ENCODE data around the gene MAST4.
"Not testable (repeated sequence)": the region's sequence is repeated elsewhere in the genome, so short reads cannot be mapped to it uniquely, and the experiment has no call there.

The MAST4 gene

DNA sequence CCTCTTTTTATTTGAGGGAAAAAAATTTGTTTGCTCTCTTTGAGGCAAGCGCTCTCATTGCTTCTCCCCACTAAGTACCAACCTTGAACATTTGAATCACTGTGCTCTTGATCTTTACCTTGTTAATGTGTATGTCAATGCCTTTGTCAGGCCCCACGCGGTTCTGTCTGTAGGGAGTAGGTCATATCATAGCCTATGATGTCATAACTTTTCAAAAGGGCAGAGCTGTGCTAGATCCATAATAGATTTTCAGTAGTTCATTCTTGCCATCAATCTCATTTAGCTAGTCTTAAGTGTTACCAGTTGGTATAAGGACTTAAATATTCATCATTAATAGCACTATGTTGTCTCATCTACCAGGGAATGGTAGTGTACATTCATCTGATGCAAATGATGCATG, 56.6 kb downstream of the MAST4 start:
- no peak for DNase-seq

DNA sequence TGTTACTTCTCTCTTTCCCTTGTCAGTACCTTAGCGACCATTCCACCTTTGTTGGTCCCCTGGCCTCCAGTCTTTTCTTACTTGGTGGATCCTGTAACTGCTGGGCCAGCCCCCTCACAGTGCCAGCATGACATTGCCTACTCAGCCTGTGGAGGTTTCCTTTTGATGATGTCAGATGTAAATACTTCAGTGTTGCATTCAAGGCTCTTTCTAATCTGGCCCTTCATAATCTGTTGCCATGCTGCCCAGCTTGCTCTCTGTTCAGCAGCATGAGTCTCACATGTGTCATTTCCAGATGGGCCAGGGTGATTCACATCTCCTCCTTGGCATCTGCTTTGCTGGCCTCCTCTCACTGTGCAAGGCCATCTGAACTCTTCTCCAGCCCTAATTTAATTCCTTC, 57.1 kb downstream of the MAST4 start:
- no peak for DNase-seq

DNA sequence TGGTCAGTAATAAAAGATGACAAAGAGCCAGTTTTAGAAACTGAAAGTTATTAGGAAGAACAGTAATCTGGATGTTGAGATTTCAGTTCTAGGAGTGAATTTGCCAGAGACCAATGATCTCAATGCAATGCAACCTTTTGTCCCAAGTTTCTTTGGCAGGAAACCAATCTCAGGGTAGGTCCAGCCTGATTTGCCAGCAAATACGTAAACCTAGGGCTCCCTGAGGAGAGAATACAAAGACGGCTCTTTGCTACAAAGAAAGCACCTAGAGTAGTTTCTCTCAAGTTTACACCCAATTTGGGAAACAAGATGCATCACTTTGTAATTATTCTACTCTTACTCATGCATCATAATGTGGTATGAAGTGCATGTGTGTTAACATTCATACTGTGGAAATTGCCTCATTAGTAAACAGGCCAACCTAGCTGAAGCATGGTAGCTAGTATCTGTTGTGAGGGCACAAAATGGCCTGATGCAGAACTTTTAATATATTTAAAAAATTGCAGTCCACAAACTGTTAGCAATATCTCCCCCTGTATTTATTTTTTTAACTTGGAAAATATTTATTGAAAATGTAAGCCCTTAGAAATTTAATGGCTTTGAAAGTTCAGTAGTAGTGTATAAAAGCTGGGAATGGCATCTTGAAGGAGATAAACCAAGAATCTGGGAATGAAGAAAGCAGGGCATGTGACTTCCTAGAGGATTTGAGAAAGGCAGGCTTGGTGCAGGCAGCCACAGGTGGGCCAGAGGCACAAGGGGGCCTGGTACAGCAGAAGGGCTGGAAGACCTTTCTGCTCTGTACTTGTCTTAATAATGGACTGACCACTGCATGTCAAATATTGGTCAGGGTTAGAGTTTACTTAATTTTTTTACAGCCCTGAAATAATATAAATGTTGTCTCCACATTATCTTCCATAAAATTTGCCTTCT, 59.5 kb downstream of the MAST4 start:
- DNase-seq = no peak

DNA sequence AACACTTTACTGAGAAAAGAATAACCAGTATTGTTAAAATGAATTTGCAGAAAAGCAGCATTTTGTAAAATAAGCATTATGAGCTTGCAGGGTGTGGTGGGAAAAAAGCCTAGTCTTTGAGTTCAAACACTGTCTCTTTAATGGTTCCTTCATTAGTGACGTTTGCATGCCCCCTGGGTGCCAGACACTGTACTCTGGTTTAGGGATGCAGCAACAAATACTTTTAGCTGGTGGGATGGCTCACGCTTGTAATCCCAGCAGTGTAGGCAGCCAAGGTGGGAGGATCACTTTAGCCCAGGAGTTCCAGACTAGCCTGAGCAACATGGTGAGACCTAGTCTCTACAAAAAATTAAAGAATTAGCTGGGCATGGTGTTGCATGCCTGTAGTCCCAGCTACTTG, 62.3 kb downstream of the MAST4 start:
- no peak for DNase-seq

DNA sequence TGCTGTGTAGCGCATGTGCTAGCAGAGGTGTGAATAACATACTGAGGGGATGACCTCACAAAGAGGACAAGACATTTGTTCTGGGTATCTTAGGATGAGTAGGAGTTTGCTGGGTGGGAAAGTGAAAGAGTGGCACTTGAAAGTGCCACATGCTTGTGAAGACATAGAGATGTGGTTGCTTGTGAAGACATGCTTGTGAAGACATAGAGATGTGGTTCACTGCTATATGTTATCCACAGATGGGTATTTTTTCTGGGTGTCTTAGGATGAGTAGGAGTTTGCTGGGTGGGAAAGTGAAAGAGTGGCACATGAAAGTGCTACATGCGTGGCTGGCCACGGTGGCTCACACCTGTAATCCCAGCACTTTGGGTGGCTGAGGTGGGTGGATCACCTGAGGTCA, 63.6 kb downstream of the MAST4 start:
- no peak for DNase-seq

DNA sequence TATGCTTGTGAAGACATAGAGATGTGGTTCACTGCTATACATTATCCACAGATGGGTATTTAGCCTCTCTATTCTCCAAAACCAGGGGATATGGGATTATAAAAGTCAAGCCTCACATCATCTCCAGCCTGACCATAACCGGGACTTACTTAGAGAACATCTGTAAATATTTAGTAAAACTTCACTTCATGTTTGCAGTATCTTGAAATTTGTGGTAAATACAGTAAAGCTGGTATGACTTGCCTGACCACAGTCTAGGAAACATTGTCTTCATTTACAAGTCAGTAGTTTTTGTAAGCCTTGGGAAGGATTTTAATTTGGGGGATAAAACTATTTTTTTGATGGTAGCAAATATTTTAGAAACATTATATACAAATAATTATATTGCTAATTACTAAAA, 64.2 kb downstream of the MAST4 start:
- DNase-seq = no peak

DNA sequence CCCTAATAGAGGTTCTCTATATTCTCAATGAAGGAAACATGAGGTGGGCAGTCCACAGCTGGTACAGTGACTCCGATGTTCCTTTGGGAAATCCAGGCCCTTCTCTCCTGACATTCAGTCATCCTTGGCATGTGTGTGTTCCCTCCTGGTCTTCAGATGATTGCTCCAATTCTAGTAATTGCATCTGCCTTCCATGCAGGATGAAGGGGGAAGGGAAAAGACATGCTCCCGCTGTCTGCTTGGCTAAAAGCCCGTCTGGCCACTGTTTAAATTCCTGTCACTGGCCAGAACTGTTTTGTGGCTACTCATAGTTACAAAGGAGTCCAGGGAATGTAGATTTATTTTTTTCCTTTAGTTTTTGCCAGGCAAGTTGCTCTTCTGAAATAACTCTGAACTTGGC, 65.0 kb downstream of the MAST4 start:
- DNase-seq = no peak

DNA sequence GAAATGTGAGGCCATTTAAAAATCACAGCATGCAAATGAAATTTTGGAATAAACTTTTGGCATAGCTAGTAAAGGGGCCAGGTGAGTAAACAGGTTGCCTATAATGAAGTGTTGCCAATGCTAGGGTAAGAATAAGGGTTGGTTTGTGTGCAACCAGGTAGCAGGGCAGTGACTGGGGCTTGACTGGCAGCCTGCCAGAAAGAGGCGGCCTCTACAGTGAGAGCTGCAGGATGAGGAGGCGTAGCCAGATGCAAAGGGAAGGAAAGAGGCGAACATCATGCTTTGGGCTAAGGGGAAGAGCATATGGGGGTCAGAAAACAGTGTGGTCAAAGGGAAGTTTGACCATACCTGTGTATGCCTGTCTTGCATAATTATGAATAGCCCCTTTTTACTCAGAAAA, 70.6 kb downstream of the MAST4 start:
- no peak for DNase-seq

DNA sequence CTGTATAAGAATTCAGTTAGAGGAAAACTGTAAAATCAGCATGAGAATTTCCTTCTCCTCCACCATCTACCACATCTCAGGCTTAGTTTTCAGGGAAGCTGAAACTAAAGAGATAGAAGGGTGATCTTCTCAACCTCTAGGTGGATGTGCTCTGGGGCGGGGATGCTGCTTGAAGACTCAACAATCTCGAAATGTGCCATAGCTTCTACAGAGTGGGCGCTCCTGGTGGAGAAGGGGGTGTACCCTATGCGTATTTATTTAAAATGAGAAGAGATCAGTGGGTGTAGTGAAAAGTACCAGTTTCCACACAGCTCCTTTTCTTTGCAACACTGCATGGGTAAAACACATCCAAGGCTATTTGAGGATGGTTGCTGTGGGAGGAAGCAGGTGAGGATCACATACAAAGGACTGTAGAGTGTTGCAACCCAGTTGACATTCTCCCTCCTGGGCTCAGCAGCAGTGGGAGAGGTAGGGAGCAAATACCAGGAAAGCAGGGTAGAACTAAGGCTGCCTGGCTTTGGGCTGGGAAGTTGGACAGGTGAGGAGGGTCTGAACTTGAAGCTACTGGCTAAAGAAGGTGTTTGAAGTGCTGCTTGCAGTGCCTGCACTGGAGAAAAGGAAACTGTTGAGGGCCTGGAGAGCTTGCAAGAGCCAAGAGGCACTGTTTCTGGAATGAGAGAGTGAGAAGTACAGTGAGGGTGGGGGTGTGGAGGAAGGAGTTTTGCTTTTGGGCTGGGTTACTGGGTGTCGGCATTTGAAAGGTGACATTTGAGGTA, 73.1 kb downstream of the MAST4 start:
- DNase-seq = no peak

DNA sequence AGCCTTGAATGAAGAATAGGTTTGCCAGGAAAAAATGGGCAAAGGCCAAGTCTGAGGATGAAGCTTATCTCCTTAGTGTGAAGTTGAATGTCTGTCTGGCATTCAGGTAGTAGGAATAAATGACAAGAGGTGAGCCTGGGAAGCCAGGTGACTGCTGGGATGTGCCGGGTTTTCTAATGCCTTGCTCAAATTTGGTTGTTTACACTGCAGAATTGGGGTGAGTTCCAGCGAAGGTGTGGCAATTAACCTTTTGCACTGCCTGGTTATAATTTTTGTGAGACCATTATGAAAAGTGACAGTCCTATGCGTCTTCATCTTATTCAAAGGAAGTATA, 73.6 kb downstream of the MAST4 start:
- no peak for DNase-seq

DNA sequence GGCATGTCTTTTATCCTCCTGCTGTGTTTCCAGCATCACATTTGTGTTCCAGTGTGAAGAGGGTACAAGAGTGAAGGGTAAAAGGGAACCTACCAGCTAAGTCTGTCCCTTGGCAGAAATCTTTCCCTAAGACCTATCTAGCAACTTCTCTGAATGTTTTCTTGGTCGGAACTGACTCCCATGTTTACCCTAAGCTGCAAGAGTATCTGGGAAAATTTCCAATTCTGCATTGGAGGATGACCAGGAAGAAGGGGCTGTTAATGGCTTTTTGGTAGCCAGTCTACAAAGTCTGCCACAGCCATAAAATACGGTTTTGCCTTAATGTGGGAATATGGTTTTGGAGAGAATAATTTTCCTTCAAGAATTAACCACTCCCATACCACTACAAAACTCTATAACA, 75.1 kb downstream of the MAST4 start:
- no peak for DNase-seq

DNA sequence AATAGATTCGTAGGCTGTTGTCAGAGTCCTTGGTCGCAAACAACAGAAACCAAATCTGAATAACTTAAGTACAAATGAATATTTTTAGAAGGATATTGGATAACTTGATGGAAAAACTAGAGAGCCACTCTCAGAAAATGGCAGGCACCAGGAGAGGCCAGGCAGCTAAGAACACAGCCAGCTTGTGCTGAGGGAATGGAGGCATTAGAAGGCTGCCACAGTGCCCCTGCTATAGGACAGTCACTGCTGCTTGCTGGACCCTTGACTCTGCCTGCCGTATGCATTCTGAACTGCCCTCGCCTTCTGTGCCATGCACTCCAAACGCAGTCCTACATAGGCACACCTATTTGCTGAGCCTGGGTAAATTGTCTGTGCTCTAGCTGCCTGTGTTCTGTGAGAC, 78.6 kb downstream of the MAST4 start:
- DNase-seq = no peak

DNA sequence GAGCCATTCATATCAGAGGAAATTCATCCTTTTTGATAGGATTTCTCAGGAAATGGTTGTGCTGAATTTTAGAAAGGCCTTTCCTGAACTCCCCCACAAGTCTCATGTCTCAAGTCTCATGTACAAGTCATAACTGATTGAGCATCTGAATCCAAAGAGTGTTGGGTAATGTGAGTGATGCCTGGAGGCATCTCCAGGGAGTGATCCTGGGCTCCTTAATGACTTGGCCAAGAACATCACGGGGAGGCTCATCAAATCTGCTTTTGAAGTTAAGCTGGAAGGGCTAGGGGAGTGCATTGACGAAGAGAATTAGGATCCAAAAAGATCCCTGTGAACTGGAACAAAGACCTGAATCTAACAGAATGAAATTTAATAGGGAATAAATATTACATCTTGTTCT, 79.2 kb downstream of the MAST4 start:
- DNase-seq = no peak

DNA sequence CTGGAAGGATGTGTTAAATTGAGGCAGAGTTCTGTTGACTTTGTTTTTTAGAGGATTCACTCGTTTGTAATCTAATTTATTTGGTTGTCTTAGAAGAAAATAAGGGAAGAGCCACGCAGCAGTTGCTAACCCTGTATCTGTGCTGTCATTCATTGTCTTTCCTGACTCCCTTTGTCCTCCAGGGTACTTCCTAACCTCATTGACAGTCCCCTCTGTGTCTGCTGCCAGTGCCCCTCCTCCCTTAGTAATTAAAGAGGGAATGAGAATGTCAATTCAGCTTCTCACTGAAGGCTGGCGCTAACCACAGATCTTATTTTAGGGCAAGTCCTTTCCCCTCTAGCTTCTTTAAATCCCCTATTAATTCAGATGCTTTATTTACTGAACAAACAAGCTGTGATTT, 84.0 kb downstream of the MAST4 start:
- DNase-seq = no peak

DNA sequence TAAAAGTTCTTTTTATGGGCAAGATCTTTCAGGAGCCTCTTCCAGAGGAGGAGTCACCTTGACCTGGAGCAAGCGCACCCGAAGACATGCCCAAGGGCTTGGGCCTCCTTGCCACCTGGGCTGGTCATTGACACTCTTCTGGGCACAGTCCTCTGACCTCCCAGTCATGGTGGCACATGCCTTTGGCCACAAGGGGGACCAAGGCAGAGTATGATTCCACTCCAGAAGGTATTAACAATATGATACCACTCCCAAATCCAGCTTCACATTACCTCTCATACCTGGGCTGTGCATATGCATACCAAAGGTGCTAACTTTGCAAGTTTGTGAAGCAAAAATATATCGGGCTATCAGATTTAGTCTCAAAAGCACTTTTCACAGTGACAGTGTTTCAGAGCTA, 84.6 kb downstream of the MAST4 start:
- DNase-seq = no peak

DNA sequence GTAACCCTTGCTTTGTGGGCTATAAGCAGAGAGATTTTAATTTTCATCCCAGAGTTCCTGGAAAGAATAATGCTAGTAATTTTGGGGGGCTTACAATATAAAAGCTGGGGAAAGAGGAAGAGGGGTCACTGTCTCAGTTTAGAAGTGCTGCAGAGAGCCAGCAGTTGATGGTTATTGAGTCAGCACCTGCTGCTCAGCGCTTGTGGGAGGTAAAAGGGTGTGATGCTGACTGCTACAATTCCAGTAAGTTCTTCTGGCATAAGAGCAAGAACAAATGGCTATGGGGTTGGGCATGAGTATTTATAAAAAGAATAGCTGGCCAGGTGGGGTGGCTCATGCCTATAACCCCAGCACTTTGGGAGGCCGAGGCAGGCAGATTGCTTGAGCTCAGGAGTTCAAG, 88.5 kb downstream of the MAST4 start:
- no peak for DNase-seq

DNA sequence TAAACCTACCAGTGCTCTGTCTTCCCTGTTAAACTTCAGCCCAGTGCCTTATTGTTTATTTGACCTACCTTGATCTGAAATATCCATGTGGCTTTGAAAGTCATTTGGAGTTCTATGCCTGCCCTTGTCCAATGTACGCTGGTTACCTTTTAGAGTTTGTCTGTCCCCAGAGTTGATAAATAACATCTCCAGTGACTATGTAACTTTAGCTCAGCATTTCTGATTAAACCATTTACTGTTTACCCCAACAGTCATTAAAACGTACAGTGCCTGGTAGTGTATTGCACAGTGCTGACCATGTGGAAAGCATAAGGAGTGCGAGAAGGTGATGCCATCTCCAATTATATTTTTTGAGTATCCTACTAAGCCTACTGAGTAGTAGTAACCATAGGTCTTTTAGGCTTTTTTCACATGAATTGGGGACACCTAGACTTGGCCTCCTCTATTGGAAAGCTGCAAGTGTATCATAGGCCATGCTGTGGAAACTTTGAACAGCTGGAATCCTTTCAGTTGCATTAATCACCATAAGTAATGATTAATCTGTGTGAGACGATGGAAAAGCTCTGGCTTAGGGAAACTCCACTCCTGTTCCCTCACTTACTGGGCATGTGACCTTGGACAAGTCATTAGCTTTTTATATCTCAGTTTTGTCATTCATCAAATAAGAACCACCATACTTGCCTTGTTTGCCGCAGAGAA, 93.5 kb downstream of the MAST4 start:
- no peak for DNase-seq

DNA sequence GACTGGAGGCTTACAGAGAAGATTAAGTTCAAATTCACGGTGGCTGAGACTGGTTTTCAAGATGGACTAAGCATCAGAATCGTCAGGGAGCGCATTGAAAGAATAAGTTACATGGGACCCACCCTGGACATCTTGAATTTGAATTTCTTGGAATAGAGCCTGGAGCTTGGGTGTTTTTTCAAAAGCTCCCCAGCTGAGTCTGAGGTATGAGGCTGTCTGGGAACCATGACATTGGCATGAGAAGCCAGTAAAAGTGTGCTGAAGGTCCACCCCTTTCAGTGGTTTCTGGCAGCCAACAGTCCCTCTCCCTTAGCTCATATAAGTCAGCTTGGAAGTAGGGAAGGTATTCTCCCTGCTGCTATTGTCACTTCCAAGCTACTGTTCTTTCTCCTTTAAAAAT, 97.8 kb downstream of the MAST4 start:
- no peak for DNase-seq

DNA sequence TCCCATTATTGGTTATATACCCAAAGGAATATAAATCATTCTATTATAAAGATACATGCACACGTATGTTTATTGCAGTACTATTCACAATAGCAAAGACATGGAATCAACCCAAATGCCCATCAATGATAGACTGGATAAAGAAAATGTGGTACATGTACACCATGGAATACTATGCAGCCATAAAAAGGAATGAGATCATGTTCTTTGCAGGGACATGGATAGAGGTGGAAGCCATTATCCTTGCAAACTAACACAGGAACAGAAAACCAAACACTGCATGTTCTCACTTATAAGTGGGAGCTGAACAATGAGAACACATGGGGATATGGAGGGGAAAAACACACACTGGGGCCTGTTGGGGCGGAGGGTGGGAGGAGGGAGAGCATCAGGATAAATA, 99.6 kb downstream of the MAST4 start:
- not testable (repeated sequence) for DNase-seq

DNA sequence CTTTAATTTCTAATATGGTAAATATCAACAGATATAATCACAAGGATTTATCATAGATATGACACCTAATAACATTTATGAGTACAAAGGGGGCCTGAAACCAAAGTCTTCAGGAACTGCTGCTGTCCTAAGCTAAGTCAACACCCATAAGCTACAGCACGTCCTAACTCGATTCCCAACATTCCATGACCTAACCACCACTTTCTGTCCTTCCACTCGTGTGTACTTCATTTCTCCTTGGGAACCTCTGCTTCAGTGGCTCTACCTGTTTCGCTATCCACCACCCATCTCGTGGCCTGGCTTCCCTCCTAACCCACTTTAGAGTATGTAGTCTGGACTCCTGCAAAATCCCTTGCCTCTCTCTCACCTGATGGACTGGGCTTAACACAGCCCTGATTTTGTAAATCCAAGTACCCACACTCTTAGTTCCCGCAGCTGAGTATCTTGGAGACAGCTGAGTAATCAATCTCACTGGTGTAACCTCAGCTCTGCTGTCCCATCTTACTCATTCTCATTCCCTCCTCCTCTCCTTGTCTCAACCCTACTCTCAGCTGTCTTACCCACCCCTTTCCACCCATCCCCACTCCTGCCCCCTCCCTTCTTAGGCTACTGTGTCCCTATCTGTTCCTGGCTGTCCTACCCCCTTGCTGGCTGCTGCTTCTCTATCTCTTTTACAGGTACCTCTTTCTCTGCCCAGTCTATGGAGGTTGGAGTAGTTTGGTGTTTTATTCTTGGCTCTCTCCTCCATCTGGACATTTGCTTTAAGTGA, 101.8 kb downstream of the MAST4 start:
- DNase-seq = no peak

DNA sequence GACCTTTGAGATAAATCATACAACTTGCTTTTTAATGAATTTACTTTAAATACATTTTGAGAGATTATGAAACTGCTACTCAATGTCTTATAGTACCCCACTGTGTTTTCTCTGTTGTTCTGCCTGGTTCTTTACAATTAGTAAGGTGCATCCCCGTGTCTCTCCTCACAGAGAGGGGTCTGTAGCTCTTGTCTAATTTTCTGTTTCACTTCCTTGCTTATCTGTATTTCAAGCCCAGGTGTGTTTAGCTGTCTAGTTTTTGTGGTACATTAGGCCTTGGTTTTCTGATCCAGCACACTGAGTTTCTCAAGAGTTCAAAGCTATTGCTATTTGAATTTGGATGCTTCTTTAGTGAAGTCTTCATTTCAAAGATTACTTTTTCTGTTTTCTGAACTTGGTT, 105.1 kb downstream of the MAST4 start:
- no peak for DNase-seq

DNA sequence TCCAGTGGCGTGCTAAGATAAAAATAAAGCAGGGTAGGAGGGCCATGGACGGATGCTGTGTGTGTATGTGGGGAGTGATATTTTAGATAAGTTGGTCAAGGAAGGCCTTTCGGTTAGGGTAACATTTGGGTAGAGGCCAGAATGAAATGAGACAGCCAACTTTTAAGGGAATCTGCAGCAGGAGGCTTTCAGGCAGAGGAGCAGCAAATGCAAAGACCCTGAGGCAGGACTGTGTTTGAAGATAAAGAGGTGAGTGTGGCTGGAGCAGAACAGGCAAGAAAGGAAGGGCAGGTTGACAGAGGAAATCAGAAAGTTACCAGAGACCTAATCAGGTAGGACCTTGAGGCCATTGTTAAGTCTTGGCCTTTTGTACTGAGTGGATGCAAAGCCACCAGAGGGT, 106.2 kb downstream of the MAST4 start:
- no peak for DNase-seq

DNA sequence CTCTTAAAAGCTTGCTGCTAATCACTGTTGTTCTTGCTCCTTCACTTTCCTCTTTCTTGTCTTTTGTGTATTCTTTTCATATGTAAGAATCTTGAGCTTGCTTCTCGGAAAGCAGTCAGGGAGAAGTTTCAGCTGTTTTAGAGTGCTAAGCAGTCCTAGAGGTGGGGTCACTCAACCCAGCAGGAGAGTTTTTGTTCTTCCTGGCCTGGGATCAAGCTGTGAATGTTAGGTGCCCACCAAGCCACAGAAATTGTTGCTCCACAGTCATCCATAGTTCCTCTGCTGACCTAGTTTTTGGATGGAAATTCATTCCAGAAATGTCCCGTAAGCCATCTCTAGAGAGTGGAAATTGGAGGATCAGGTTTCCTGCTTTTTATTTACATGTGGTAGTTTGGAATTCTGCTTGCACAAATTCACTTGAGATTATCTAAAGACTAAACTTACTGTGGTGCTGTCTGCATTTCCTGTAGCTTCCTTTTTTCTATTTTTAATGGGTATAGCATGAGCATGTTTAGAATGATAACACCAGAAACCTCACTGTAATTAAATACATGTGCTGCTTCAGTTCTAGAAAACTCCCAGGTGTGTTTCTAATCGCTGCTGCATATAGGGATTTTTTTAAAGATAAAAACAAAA, 108.7 kb downstream of the MAST4 start:
- no peak for DNase-seq
